HCT116 (cell line): Measurements from ENCODE around the gene ASIC3. TPM values are rescaled to one million over a fixed set of nuclear protein-coding genes. Genes with fewer than 3 reads are reported as not detected.
A peak's percentile ranks its signal among the peaks of the same experiment; 100 is the strongest.

ENCODE experiments used
- ATAC-seq: fragments of 200-7000 bp; cut with Tn5 transposase; 2 replicates; pipeline ENCODE4 v1.9.1; 2020; ENCODE audit warnings: mild to moderate bottlenecking, moderate library complexity
- BruUV-seq: library from RNA; stranded (reverse); fragments of 400-500 nt; replicated peaks from 2 replicates; lab custom pipeline; 2021; lab: Mats Ljungman, UMichigan
- CTCF ChIA-PET: fragments of 300-600 bp; sonication (Branson Sonifier 250); formaldehyde crosslinking; loops from one replicate; lab custom pipeline; 2021; ENCODE audit warnings: antibody characterized with exemption; lab: Charles Lee
- POLR2A ChIA-PET: fragments of 300-600, 350-600 bp; sonication (Branson Sonifier 250); formaldehyde crosslinking; loops from one replicate; lab custom pipeline; 2021; ENCODE audit warnings: antibody characterized with exemption; lab: Charles Lee
- RAD21 ChIA-PET, 2 experiments: fragments of 300-600 bp; sonication (Branson Sonifier 250); formaldehyde crosslinking; loops; one replicate each; lab custom pipeline; 2023; ENCODE audit warnings: low total read pairs in 2 of 2; ENCODE audit not compliant: uncharacterized antibody in 2 of 2, unreplicated experiment in 2 of 2, low non-redundant PET in 1 of 2; lab: Charles Lee
- DNase-seq: peaks from one replicate; pipeline ENCODE4 v3.0.0-alpha.2; 2010; ENCODE audit warnings: low read depth, low spot score
- H2AFZ ChIP-seq: fragments of 200-600 bp; shearing (Covaris generic), sonication (generic); 2 replicates; pipeline ENCODE4 v1.6.1; 2017; ENCODE audit warnings: low read depth, mixed run types, mixed read lengths, antibody characterized with exemption, low read length; ENCODE audit not compliant: poor library complexity, severe bottlenecking
- H3K27ac ChIP-seq: 2 replicates; pipeline ENCODE4 v1.5.1; 2012; ENCODE audit warnings: low read depth, low read length
- H3K27me3 ChIP-seq: fragments of 200-600 bp; sonication (generic); 2 replicates; pipeline ENCODE4 v1.6.1; 2016; ENCODE audit warnings: mixed run types, low read length, mixed read lengths; ENCODE audit not compliant: insufficient read depth
- H3K36me3 ChIP-seq, 2 experiments: fragments of 200-500 bp in 1 of 2; fragments of 200-600 bp in 1 of 2; sonication (Bioruptor generic) in 1 of 2; sonication (generic) in 1 of 2; 2 replicates each; pipeline versions ENCODE4 v1.5.1 to v1.6.1; 2014 to 2016; ENCODE audit warnings: low read length in 2 of 2, inconsistent platforms in 1 of 2, mixed read lengths in 1 of 2, mixed run types in 1 of 2; ENCODE audit not compliant: insufficient read depth in 2 of 2, control insufficient read depth in 1 of 2
- H3K4me1 ChIP-seq, 2 experiments: fragments of 200-600 bp in 1 of 2; sonication (generic) in 1 of 2; 2 replicates each; pipeline versions ENCODE4 v1.5.1 to v1.6.1; 2012 to 2017; ENCODE audit warnings: low read length in 2 of 2, inconsistent platforms in 1 of 2, mild to moderate bottlenecking in 1 of 2, mixed read lengths in 1 of 2, mixed run types in 1 of 2, moderate library complexity in 1 of 2; ENCODE audit not compliant: insufficient read depth in 2 of 2, control insufficient read depth in 1 of 2
- H3K4me2 ChIP-seq: fragments of 200-600 bp; sonication (generic); 2 replicates; pipeline ENCODE4 v1.6.1; 2017; ENCODE audit warnings: mixed run types, low read length, mixed read lengths
- H3K4me3 ChIP-seq, 2 experiments: fragments of 200-600 bp in 1 of 2; sonication (generic) in 1 of 2; replicated peaks in 1 of 2; 2 replicates each; pipeline ENCODE4 v1.5.1; 2011 to 2016; ENCODE audit warnings: low read length in 2 of 2, control low read depth in 1 of 2, low read depth in 1 of 2, mild to moderate bottlenecking in 1 of 2, mixed read lengths in 1 of 2, mixed run types in 1 of 2
- H3K79me2 ChIP-seq: fragments of 200-600 bp; sonication (generic); 2 replicates; pipeline ENCODE4 v1.6.1; 2017; ENCODE audit warnings: mild to moderate bottlenecking, mixed run types, low read length, moderate library complexity, mixed read lengths; ENCODE audit not compliant: insufficient read depth
- H3K9ac ChIP-seq: fragments of 200-600 bp; sonication (generic); 2 replicates; pipeline ENCODE4 v1.6.1; 2016; ENCODE audit warnings: low read length, mixed read lengths
- H3K9me2 ChIP-seq: fragments of 200-600 bp; sonication (generic), shearing (Covaris generic); 2 replicates; pipeline ENCODE4 v1.6.1; 2017; ENCODE audit warnings: mixed run types, mild to moderate bottlenecking, moderate library complexity; ENCODE audit not compliant: insufficient read depth
- H3K9me3 ChIP-seq, 2 experiments: fragments of 200-500 bp in 1 of 2; fragments of 200-600 bp in 1 of 2; sonication (Bioruptor generic) in 1 of 2; sonication (generic) in 1 of 2; 2 replicates each; pipeline ENCODE4 v1.6.1; 2014 to 2017; ENCODE audit warnings: low read length in 2 of 2, mixed read lengths in 2 of 2, inconsistent platforms in 1 of 2, low read depth in 1 of 2, mild to moderate bottlenecking in 1 of 2, mixed run types in 1 of 2, moderate library complexity in 1 of 2; ENCODE audit not compliant: control insufficient read depth in 1 of 2, insufficient read depth in 1 of 2
- H4K20me1 ChIP-seq: fragments of 200-600 bp; sonication (generic), shearing (Covaris generic); 2 replicates; pipeline ENCODE4 v1.6.1; 2017; ENCODE audit warnings: mixed run types, mild to moderate bottlenecking, moderate library complexity; ENCODE audit not compliant: insufficient read depth
- CEBPB ChIP-seq: IDR thresholded peaks from 2 replicates; pipeline ENCODE4 v1.6.1; 2012; ENCODE audit warnings: low read depth
- ELF1 ChIP-seq: IDR thresholded peaks from 2 replicates; pipeline ENCODE4 v1.6.1; 2012; ENCODE audit warnings: low read depth, borderline replicate concordance
- EZH2 ChIP-seq: fragments of 200-600 bp; sonication (generic); IDR thresholded peaks from 2 replicates; pipeline ENCODE4 v1.6.1; 2017; ENCODE audit warnings: antibody characterized with exemption, mixed run types
- EZH2phosphoT487 ChIP-seq: fragments of 200-600 bp; IDR thresholded peaks from 2 replicates; pipeline ENCODE4 v1.6.1; 2018; ENCODE audit warnings: antibody characterized with exemption, borderline replicate concordance
- FOSL1 ChIP-seq: IDR thresholded peaks from 2 replicates; pipeline ENCODE4 v1.6.1; 2012; ENCODE audit warnings: low read depth
- POLR2A ChIP-seq: IDR thresholded peaks from 2 replicates; pipeline ENCODE4 v1.7.0; 2011; ENCODE audit warnings: borderline replicate concordance; ENCODE audit not compliant: insufficient read depth, insufficient read length; ENCODE audit errors: extremely low read depth
- YY1 ChIP-seq: IDR thresholded peaks from 2 replicates; pipeline ENCODE4 v1.6.1; 2011; ENCODE audit warnings: low read length, low read depth, moderate library complexity, mild to moderate bottlenecking; ENCODE audit not compliant: insufficient replicate concordance; ENCODE audit errors: extremely low read depth
- ZBTB33 ChIP-seq: IDR thresholded peaks from 2 replicates; pipeline ENCODE4 v1.6.1; 2011; ENCODE audit warnings: mild to moderate bottlenecking, low read length, moderate library complexity; ENCODE audit not compliant: insufficient replicate concordance; ENCODE audit errors: extremely low read depth
- ZFX ChIP-seq: fragments of 450-650 bp; IDR thresholded peaks from 2 replicates; pipeline ENCODE4 v1.6.1; 2017
- ZNF274 ChIP-seq: fragments of 200-500 bp; sonication (Bioruptor generic); IDR thresholded peaks from 2 replicates; pipeline ENCODE4 v1.6.1; 2014; ENCODE audit warnings: mild to moderate bottlenecking, low read depth, low read length, inconsistent platforms
- intact Hi-C: fragments of 100-400 bp; cut with micrococcal nuclease; formaldehyde crosslinking; loops from 2 replicates; pipeline ENCODE4 v1.10.0; 2022
- total RNA-seq: library from RNA; stranded (reverse); gene quantifications from one replicate; pipeline ENCODE4 v1.2.1, GENCODE V29; 2021; ENCODE audit not compliant: unreplicated experiment
- TF ChIP-seq, protein P1 (sequence below): IDR thresholded peaks from 2 replicates; pipeline ENCODE4 v1.6.1; 2012
- TF ChIP-seq, protein P2 (sequence below): IDR thresholded peaks from 2 replicates; pipeline ENCODE4 v1.6.1; 2012
- TF ChIP-seq, protein P3 (sequence below), 3 experiments: fragments of 200-600 bp in 1 of 3; sonication (generic) in 1 of 3; IDR thresholded peaks in 2 of 3; conservative IDR thresholded peaks in 1 of 3; 2 replicates each; pipeline ENCODE4 v1.5.1; 2012 to 2017; ENCODE audit warnings: low read depth in 2 of 3, low read length in 2 of 3, antibody characterized with exemption in 1 of 3, borderline replicate concordance in 1 of 3, control low read depth in 1 of 3, mild to moderate bottlenecking in 1 of 3, mixed read lengths in 1 of 3, mixed run types in 1 of 3, moderate library complexity in 1 of 3; ENCODE audit not compliant: insufficient read depth in 1 of 3

ASIC3 gene
- total RNA-seq, 1 experiment from 2014 or later: 4.4 TPM

DNA sequence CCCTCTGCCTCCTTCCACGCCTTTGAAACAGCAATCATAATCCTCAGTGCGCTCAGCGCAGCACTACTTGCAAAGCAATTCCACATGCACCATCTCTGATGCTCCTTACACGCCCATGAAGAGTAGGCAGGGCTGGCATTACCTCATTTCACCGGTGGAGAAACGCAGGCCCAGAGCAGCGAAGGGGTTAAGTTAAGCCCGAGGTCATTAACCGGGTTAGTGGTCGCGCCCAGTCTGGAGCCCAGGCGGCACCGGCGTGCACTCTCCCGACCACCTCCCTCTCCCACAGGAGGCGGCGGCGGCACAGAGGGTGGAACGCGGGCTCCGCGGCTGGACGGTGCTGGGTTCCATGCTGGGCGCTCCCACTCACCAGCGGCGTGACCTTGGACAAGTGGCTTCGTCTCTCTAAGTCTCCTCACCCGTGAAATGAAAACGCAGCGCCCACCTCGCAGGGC, 31.8 kb downstream of the ASIC3 start:
- ATAC-seq: peak; percentile 2
- H3K27ac ChIP-seq: peak overlapping the region; percentile 94
- H3K9ac ChIP-seq: peak overlapping the region; percentile 100
- H3K79me2 ChIP-seq: peaks cover 45% of the 10 kb centered on the region
- H3K4me1 ChIP-seq: peaks cover 28 to 63% of the 10 kb centered on the region in 2 experiments
- H3K4me2 ChIP-seq: peak overlapping the region; percentile 94
- ChIA-PET POLR2A (interaction anchor here (1.0 to 1.4 kb wide), 3 partner anchors 10 to 19 kb away, joined by 3 to 13 read pairs (median 9); no protein-coding TSS in a partner anchor), RAD21 (no interaction called here), CTCF (interaction anchor here (0.7 to 1.4 kb wide), 4 partner anchors 19 to 62 kb away, joined by 3 read pairs; no protein-coding TSS in a partner anchor)
- H3K9me2 ChIP-seq: no peaks in the 10 kb centered on the region
- BruUV-seq: TSS peak; percentile 63
- no peak for DNase-seq
- H3K36me3 ChIP-seq: peaks cover 6 to 11% of the 10 kb centered on the region in 2 experiments; a peak in 3 of 4 replicates
- H3K4me3 ChIP-seq: peak overlapping the region; percentile 90 to 94
- 0 out of 2 replicates have a peak, but pooled peaks have one; percentile 79 for TF ChIP-seq ZFX
- TF ChIP-seq, protein P1, sequence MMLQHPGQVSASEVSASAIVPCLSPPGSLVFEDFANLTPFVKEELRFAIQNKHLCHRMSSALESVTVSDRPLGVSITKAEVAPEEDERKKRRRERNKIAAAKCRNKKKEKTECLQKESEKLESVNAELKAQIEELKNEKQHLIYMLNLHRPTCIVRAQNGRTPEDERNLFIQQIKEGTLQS: no peak
- no peaks in the 10 kb centered on the region for H3K9me3 ChIP-seq
- no peaks in the 10 kb centered on the region for H4K20me1 ChIP-seq
- H2AFZ ChIP-seq: no peak overlapping the region
- intact Hi-C loops: no loop called here
- H3K27me3 ChIP-seq: no peaks in the 10 kb centered on the region

- Histone ChIP-seq H3K4me2 (peak within 1 kb of the TSS; percentile 94), H3K27me3 (no peaks in the 10 kb centered on the region), H3K36me3 (peaks cover 3 to 6% of the 10 kb centered on the region in 2 experiments; a peak in 2 of 4 replicates), H3K9me3 (no peaks in the 10 kb centered on the region), H3K4me1 (peaks cover 33 to 69% of the 10 kb centered on the region in 2 experiments), H3K79me2 (peaks cover 45% of the 10 kb centered on the region), H3K9ac (peak within 1 kb of the TSS; percentile 100), H3K9me2 (no peaks in the 10 kb centered on the region), H2AFZ (no peak within 1 kb of the TSS), H3K27ac (peak within 1 kb of the TSS; percentile 94), H3K4me3 (peak within 1 kb of the TSS; percentile 90 to 94), H4K20me1 (no peaks in the 10 kb centered on the region)
- DNase-seq: peak; percentile 65
- ChIA-PET RAD21 (no interaction called here), CTCF (interaction anchor here (0.7 to 1.4 kb wide), 4 partner anchors 20 to 62 kb away, joined by 3 read pairs; no protein-coding TSS in a partner anchor), POLR2A (interaction anchor here (0.7 to 1.4 kb wide), 4 partner anchors 10 to 33 kb away, joined by 3 to 13 read pairs (median 6); no protein-coding TSS in a partner anchor)
- ATAC-seq: peak; percentile 68
- no TSS peak for BruUV-seq
- intact Hi-C loops: no loop called here
- TF ChIP-seq, protein P1: no peak
- TF ChIP-seq ZNF274 (no peak), ZBTB33 (peak; percentile 44), EZH2 (no peak), EZH2phosphoT487 (no peak), ELF1 (no peak), CEBPB (no peak), YY1 (peak; percentile 97), POLR2A (peak; percentile 88), FOSL1 (no peak), ZFX (peak; percentile 74)
- TF ChIP-seq, protein P2, sequence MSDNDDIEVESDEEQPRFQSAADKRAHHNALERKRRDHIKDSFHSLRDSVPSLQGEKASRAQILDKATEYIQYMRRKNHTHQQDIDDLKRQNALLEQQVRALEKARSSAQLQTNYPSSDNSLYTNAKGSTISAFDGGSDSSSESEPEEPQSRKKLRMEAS: no peak
- TF ChIP-seq, protein P3, sequence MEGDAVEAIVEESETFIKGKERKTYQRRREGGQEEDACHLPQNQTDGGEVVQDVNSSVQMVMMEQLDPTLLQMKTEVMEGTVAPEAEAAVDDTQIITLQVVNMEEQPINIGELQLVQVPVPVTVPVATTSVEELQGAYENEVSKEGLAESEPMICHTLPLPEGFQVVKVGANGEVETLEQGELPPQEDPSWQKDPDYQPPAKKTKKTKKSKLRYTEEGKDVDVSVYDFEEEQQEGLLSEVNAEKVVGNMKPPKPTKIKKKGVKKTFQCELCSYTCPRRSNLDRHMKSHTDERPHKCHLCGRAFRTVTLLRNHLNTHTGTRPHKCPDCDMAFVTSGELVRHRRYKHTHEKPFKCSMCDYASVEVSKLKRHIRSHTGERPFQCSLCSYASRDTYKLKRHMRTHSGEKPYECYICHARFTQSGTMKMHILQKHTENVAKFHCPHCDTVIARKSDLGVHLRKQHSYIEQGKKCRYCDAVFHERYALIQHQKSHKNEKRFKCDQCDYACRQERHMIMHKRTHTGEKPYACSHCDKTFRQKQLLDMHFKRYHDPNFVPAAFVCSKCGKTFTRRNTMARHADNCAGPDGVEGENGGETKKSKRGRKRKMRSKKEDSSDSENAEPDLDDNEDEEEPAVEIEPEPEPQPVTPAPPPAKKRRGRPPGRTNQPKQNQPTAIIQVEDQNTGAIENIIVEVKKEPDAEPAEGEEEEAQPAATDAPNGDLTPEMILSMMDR (IDR thresholded peaks at IDR 0.05 in 2 of 3, conservative IDR thresholded peaks at IDR 0.05 in 1 of 3; ENCODE audit: borderline replicate concordance in 1 of 3, insufficient read depth in 1 of 3, low read depth in 2 of 3, low read length in 2 of 3): no peak
These were observed 32.3 kb downstream of the ASIC3 start, which contains the start of gene FASTK for GRCh38 chr7:151080522-151081169. Gene FASTK, minus strand, starts transcription at chr7:151080809. Its CDS starts 43 bp downstream, at chr7:151080766.
